ENCODE data around the gene FANK1. TPM values are rescaled to one million over a fixed set of nuclear protein-coding genes. Genes with fewer than 3 reads are reported as not detected.

FANK1 gene
- total RNA-seq, 1 donor from 2014 or later = 12.5 TPM

- no peak for DNase-seq (ENCODE audit: low spot score)
- H4K20me1 ChIP-seq (ENCODE audit: low read depth) = no peaks in the 10 kb centered on the region
- no peaks in the 10 kb centered on the region for H3F3A ChIP-seq (ENCODE audit: low read depth)
- Mint-ChIP-seq H3K27me3 (ENCODE audit: insufficient read depth, low read depth) (no peaks in the 10 kb centered on the region), H3K4me3 (no peak overlapping the region), H3K36me3 (no peaks in the 10 kb centered on the region), H3K4me1 (peaks cover 22% of the 10 kb centered on the region), H3K27ac (no peak overlapping the region), H3K9me3 (peaks cover 7% of the 10 kb centered on the region)
- H3K9ac ChIP-seq = no peak overlapping the region
- no peak overlapping the region for H3K4me2 ChIP-seq
- H2AFZ ChIP-seq (replicated peaks) = no peak overlapping the region
- no peak for TF ChIP-seq EZH2 (IDR thresholded peaks at IDR 0.05)
- no peak overlapping the region for H3K4me3 ChIP-seq
- H3K9me3 ChIP-seq (ENCODE audit: low read depth) = no peaks in the 10 kb centered on the region
- no peaks in the 10 kb centered on the region for H3K4me1 ChIP-seq
- no peaks in the 10 kb centered on the region for H3K79me2 ChIP-seq (ENCODE audit: low read depth)
- no peaks in the 10 kb centered on the region for H3K27me3 ChIP-seq
- no peaks in the 10 kb centered on the region for H3K36me3 ChIP-seq
- H3K27ac ChIP-seq = no peak overlapping the region
Observed at GRCh38 chr10:126037946-126038345, 141.6 kb downstream of the FANK1 start.

- H3K79me2 ChIP-seq (ENCODE audit: low read depth) = no peaks in the 10 kb centered on the region
- H3K27me3 ChIP-seq = no peaks in the 10 kb centered on the region
- H3K4me2 ChIP-seq = no peak overlapping the region
- Mint-ChIP-seq H3K9me3 (no peaks in the 10 kb centered on the region), H3K27me3 (ENCODE audit: insufficient read depth, low read depth) (peaks cover 2% of the 10 kb centered on the region), H3K36me3 (no peaks in the 10 kb centered on the region), H3K27ac (peak overlapping the region; percentile 85), H3K4me3 (no peak overlapping the region), H3K4me1 (peaks cover 22% of the 10 kb centered on the region)
- H3F3A ChIP-seq (ENCODE audit: low read depth) = no peaks in the 10 kb centered on the region
- H3K9me3 ChIP-seq (ENCODE audit: low read depth) = no peaks in the 10 kb centered on the region
- H4K20me1 ChIP-seq (ENCODE audit: low read depth) = no peaks in the 10 kb centered on the region
- no peak overlapping the region for H3K4me3 ChIP-seq
- no peak overlapping the region for H3K27ac ChIP-seq
- H3K36me3 ChIP-seq = no peaks in the 10 kb centered on the region
- no peak overlapping the region for H3K9ac ChIP-seq
- no peak overlapping the region for H2AFZ ChIP-seq (replicated peaks)
- TF ChIP-seq EZH2 (IDR thresholded peaks at IDR 0.05) (no peak), CTCF (IDR thresholded peaks at IDR 0.05) (no peak), EZH2phosphoT487 (IDR thresholded peaks at IDR 0.05) (no peak)
- no peak for DNase-seq (ENCODE audit: low spot score)
- H3K4me1 ChIP-seq = no peaks in the 10 kb centered on the region
Observed at GRCh38 chr10:126041117-126041516, 144.8 kb downstream of the FANK1 start.

DNA sequence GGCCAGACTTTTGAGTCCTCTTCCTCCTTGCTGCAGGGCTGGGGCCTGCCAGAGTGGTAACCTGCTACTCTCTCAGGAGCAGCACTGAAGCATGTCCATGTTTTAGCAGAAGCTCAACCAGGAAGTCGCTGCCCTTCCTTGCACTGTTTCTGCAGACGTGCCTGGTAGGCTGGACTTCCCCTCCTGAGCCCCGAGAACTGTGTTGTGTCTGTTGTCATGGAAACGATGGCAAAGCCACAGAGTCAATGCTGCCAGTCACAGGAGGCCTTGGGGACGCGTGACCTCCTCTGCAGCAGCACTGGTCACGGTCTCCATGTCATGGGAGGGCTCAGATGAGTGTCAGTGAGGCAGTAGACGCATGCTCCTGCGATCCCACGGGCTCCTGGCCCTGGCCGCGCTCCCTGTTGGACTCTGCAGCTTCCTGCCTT lies 145.5 kb downstream of the FANK1 start:
- no peak for TF ChIP-seq EZH2phosphoT487 (IDR thresholded peaks at IDR 0.05)
- no peak for TF ChIP-seq EZH2 (IDR thresholded peaks at IDR 0.05)
- no peak for TF ChIP-seq CTCF (IDR thresholded peaks at IDR 0.05)
- DNase-seq (ENCODE audit: low spot score) = peak; percentile 81
- Histone ChIP-seq H2AFZ (replicated peaks) (no peak overlapping the region), H3K27ac (no peak overlapping the region), H3K9ac (no peak overlapping the region), H3K4me2 (no peak overlapping the region), H3K4me1 (no peaks in the 10 kb centered on the region), H3K36me3 (no peaks in the 10 kb centered on the region), H4K20me1 (ENCODE audit: low read depth) (no peaks in the 10 kb centered on the region), H3K9me3 (ENCODE audit: low read depth) (no peaks in the 10 kb centered on the region), H3K79me2 (ENCODE audit: low read depth) (no peaks in the 10 kb centered on the region), H3F3A (ENCODE audit: low read depth) (no peaks in the 10 kb centered on the region), H3K27me3 (no peaks in the 10 kb centered on the region), H3K4me3 (no peak overlapping the region)
- Mint-ChIP-seq H3K9me3 (no peaks in the 10 kb centered on the region), H3K27ac (peak overlapping the region; percentile 93), H3K4me1 (peaks cover 22% of the 10 kb centered on the region), H3K36me3 (no peaks in the 10 kb centered on the region), H3K27me3 (ENCODE audit: insufficient read depth, low read depth) (peaks cover 2% of the 10 kb centered on the region), H3K4me3 (no peak overlapping the region)

DNA sequence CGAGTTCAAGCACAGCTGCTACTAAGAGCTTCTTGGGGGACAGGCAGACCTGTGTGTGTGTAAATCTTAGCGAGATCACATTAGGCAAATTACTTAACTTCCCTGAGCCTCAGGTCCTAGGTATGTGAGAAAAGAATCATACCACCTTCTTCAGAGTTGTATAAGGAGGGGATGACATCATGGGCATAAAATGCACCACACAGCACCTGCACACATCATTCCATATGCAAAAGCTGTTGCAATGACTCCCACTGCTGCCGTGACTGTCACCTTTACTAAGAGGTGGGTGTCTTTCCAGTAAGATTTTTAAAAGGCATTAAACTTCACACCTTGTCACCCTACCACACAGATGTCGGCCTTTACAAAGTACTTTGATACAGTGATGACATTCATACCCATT lies 146.0 kb downstream of the FANK1 start:
- TF ChIP-seq EZH2 (IDR thresholded peaks at IDR 0.05) = no peak
- no peak for TF ChIP-seq CTCF (IDR thresholded peaks at IDR 0.05)
- TF ChIP-seq EZH2phosphoT487 (IDR thresholded peaks at IDR 0.05) = no peak
- no peaks in the 10 kb centered on the region for H3F3A ChIP-seq (ENCODE audit: low read depth)
- no peaks in the 10 kb centered on the region for H3K4me1 ChIP-seq
- H3K27ac ChIP-seq = no peak overlapping the region
- Mint-ChIP-seq H3K4me1 (peaks cover 22% of the 10 kb centered on the region), H3K9me3 (no peaks in the 10 kb centered on the region), H3K27me3 (ENCODE audit: insufficient read depth, low read depth) (peaks cover 2% of the 10 kb centered on the region), H3K36me3 (no peaks in the 10 kb centered on the region), H3K27ac (peak overlapping the region; percentile 93), H3K4me3 (no peak overlapping the region)
- no peak overlapping the region for H3K9ac ChIP-seq
- no peak for DNase-seq (ENCODE audit: low spot score)
- H3K79me2 ChIP-seq (ENCODE audit: low read depth) = no peaks in the 10 kb centered on the region
- no peak overlapping the region for H2AFZ ChIP-seq (replicated peaks)
- H3K36me3 ChIP-seq = no peaks in the 10 kb centered on the region
- H3K9me3 ChIP-seq (ENCODE audit: low read depth) = no peaks in the 10 kb centered on the region
- no peak overlapping the region for H3K4me3 ChIP-seq
- no peak overlapping the region for H3K4me2 ChIP-seq
- no peaks in the 10 kb centered on the region for H4K20me1 ChIP-seq (ENCODE audit: low read depth)
- no peaks in the 10 kb centered on the region for H3K27me3 ChIP-seq

Measured in neural progenitor cell (in vitro differentiated cells).